Measurements from ENCODE around the gene UGCG.

- no peak for TF ChIP-seq CTCF (conservative IDR thresholded peaks at IDR 0.05; ENCODE audit: low read length)
- no peak for TF ChIP-seq EZH2phosphoT487 (IDR thresholded peaks at IDR 0.05; ENCODE audit: borderline replicate concordance)
These were observed 22.7 kb upstream of the UGCG start for GRCh38 chr9:111873901-111874300.
